Measurements from ENCODE around the gene CPPED1.
"Not testable (repeated sequence)": the region's sequence is repeated elsewhere in the genome, so short reads cannot be mapped to it uniquely, and the experiment has no call there.

The CPPED1 gene, protein sequence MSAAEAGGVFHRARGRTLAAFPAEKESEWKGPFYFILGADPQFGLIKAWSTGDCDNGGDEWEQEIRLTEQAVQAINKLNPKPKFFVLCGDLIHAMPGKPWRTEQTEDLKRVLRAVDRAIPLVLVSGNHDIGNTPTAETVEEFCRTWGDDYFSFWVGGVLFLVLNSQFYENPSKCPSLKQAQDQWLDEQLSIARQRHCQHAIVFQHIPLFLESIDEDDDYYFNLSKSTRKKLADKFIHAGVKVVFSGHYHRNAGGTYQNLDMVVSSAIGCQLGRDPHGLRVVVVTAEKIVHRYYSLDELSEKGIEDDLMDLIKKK

GRCh38 chr16:12803203-12804093 is at the start of gene CPPED1:
CPPED1 (minus strand) TSS chr16:12803887; CDS start chr16:12803776, 111 bp downstream.
- Mint-ChIP-seq H3K4me1 (ENCODE audit: low read depth) (peaks cover 36% of the 10 kb centered on the region), H3K9me3 (no peaks in the 10 kb centered on the region), H3K4me3 (peak within 1 kb of the TSS; percentile 94), H3K27me3 (peaks cover 5% of the 10 kb centered on the region), H3K36me3 (ENCODE audit: low read depth) (peaks cover 9% of the 10 kb centered on the region), H3K27ac (peak within 1 kb of the TSS; percentile 91)
- peak; percentile 98 for DNase-seq

- DNase-seq: no peak
- H3K36me3 Mint-ChIP-seq (ENCODE audit: low read depth): no peaks in the 10 kb centered on the region
- no peak overlapping the region for H3K27ac Mint-ChIP-seq
- H3K4me1 Mint-ChIP-seq (ENCODE audit: low read depth): no peaks in the 10 kb centered on the region
- H3K27me3 Mint-ChIP-seq: peaks cover 20% of the 10 kb centered on the region
- no peaks in the 10 kb centered on the region for H3K9me3 Mint-ChIP-seq
- no peak overlapping the region for H3K4me3 Mint-ChIP-seq
Observed at GRCh38 chr16:12850186-12850585, 46.5 kb upstream of the CPPED1 start.

DNA sequence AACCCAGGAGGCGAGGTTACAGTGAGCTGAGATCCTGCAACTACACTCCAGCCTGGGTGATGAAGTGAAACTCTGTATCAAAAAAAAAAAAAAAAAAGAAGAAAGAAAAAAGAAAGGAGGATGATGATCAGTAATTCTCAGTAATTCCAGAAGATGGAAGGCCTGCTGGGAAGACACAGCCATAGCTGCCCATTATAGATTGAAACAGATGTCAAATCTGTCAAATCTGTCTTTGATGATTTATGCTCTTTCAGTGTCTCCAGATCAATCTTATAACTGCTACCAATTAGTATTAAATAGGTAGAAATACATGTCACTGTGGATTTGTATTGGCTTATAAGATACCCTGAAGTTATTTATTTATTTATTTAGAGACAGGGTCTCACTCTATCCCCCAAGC is 42.9 kb upstream of the CPPED1 start:
- H3K27ac Mint-ChIP-seq: no peak overlapping the region
- H3K36me3 Mint-ChIP-seq (ENCODE audit: low read depth): no peaks in the 10 kb centered on the region
- no peaks in the 10 kb centered on the region for H3K9me3 Mint-ChIP-seq
- no peak overlapping the region for H3K4me3 Mint-ChIP-seq
- H3K4me1 Mint-ChIP-seq (ENCODE audit: low read depth): no peaks in the 10 kb centered on the region
- peaks cover 26% of the 10 kb centered on the region for H3K27me3 Mint-ChIP-seq
- no peak for DNase-seq

DNA sequence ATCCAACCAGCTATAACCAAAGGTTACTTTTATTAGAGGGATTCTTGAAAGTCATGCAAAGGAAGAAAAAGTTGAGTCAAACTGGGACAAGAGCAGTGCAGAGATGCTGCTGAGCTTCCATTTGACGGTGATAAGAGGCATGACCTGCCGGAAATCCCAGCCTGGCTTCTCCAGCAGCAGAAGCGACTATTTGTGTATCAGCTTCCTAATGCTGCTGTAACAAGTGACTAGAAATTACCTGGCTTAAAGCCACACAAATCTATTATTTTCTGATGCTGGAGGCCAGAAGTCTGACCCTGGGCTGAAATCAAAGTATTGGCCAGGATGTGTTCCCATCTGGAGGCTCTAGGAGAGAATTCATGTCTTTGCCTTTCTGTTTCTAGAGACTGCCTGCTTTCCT is 41.6 kb upstream of the CPPED1 start:
- Mint-ChIP-seq H3K9me3 (no peaks in the 10 kb centered on the region), H3K27ac (no peak overlapping the region), H3K36me3 (ENCODE audit: low read depth) (no peaks in the 10 kb centered on the region), H3K4me1 (ENCODE audit: low read depth) (no peaks in the 10 kb centered on the region), H3K4me3 (no peak overlapping the region), H3K27me3 (peaks cover 23% of the 10 kb centered on the region)
- no peak for DNase-seq

GRCh38 chr16:12837756-12838155 is 34.1 kb upstream of the CPPED1 start:
- Mint-ChIP-seq H3K27ac (no peak overlapping the region), H3K4me3 (no peak overlapping the region), H3K27me3 (peaks cover 35% of the 10 kb centered on the region)

DNA sequence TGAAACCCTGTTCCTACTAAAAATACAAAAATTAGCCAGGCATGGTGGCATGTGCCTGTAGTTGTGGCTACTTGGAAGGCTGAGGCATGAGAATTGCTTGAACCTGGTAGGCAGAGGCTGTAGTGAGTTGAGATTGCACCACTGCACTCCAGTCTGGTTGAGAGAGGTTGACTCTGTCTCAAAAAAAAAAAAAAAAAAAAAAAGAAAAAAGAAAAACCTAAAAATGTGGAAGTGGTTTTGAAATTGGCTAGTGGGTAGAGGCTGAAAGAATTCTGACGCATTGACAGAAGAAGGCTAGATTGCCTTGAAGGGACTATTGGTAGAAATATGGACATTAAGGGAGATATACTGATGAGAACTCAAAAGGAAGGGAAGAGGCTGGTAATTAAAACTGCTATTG is 33.6 kb upstream of the CPPED1 start:
- peaks cover 2% of the 10 kb centered on the region for H3K4me1 Mint-ChIP-seq (ENCODE audit: low read depth)
- H3K36me3 Mint-ChIP-seq (ENCODE audit: low read depth): no peaks in the 10 kb centered on the region
- H3K27ac Mint-ChIP-seq: no peak overlapping the region
- no peak for DNase-seq
- H3K27me3 Mint-ChIP-seq: peaks cover 38% of the 10 kb centered on the region
- peaks cover 2% of the 10 kb centered on the region for H3K9me3 Mint-ChIP-seq
- no peak overlapping the region for H3K4me3 Mint-ChIP-seq

More at GRCh38 chr16:12837756-12838155, 34.1 kb upstream of the CPPED1 start:
- no peaks in the 10 kb centered on the region for H3K36me3 Mint-ChIP-seq (ENCODE audit: low read depth)
- H3K4me1 Mint-ChIP-seq (ENCODE audit: low read depth): peaks cover 2% of the 10 kb centered on the region
- DNase-seq: no peak
- peaks cover 2% of the 10 kb centered on the region for H3K9me3 Mint-ChIP-seq

DNA sequence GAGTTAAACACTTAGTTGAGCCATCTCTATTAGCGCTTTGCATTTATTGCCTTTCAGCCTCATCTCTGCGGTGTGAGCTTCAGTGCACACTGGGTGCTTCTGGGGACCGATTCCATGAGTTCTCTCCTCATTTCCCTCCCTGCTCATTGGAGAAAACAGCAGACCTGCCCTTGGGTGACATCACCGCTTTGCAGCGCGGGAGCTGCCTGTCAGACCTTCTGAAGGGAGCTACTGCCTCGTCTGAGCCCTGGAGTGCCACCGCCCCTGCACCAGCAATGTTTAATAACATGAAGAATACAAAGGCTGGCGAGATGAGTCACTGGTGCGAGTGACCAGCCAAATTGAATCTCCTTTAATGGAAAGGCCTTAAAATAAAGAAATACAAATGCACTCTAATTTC is 30.2 kb upstream of the CPPED1 start:
- DNase-seq: no peak
- H3K4me1 Mint-ChIP-seq (ENCODE audit: low read depth): peaks cover 2% of the 10 kb centered on the region
- no peak overlapping the region for H3K4me3 Mint-ChIP-seq
- peaks cover 43% of the 10 kb centered on the region for H3K27me3 Mint-ChIP-seq
- H3K27ac Mint-ChIP-seq: no peak overlapping the region
- H3K36me3 Mint-ChIP-seq (ENCODE audit: low read depth): no peaks in the 10 kb centered on the region
- H3K9me3 Mint-ChIP-seq: peaks cover 2% of the 10 kb centered on the region

- Mint-ChIP-seq H3K4me1 (ENCODE audit: low read depth) (peaks cover 7% of the 10 kb centered on the region), H3K4me3 (no peak overlapping the region), H3K27ac (no peak overlapping the region), H3K9me3 (no peaks in the 10 kb centered on the region), H3K36me3 (ENCODE audit: low read depth) (no peaks in the 10 kb centered on the region), H3K27me3 (peaks cover 41% of the 10 kb centered on the region)
- no peak for DNase-seq
Observed at GRCh38 chr16:12829096-12829888, 25.6 kb upstream of the CPPED1 start.

DNA sequence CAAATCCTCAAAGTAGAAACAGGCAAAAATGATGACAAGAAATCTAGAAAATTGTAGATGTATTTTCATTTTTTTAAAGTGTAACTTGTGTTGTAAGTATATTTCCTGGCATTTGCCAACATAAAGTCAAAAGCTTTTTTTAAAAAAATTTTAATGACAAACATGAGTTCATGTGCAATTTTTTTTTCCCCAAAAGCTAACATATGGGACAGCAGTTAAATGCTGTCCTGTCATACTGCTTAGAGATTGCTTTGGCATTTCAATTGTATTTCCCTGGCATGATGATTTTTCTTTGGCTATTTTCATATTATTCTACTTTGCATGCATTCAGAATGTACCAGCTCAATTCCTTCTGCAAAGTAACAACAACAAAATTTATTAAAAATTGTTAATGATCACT is 24.5 kb upstream of the CPPED1 start:
- Mint-ChIP-seq H3K4me3 (no peak overlapping the region), H3K4me1 (ENCODE audit: low read depth) (peaks cover 7% of the 10 kb centered on the region), H3K27ac (no peak overlapping the region), H3K36me3 (ENCODE audit: low read depth) (no peaks in the 10 kb centered on the region), H3K27me3 (peaks cover 33% of the 10 kb centered on the region), H3K9me3 (no peaks in the 10 kb centered on the region)
- no peak for DNase-seq

DNA sequence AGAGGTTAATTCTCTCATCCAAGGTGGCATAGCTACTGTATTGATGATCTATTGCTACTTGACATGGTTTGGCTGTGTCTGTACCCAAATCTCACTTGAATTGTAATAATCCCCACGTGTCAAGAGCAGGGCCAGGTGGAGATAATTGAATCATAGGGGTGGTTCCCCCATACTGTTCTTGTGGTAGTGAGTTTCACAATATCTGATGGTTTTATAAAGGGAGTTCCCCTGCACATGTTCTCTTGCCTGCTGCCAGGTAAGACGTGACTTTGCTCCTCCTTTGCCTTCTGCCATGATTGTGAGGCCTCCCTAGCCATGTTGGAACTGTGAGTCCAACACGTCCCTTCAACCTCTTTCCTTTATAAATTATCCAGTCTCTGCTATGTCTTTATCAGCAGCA is 22.9 kb upstream of the CPPED1 start:
- no peak overlapping the region for H3K4me3 Mint-ChIP-seq
- no peaks in the 10 kb centered on the region for H3K36me3 Mint-ChIP-seq (ENCODE audit: low read depth)
- H3K27me3 Mint-ChIP-seq: peaks cover 26% of the 10 kb centered on the region
- H3K4me1 Mint-ChIP-seq (ENCODE audit: low read depth): peaks cover 7% of the 10 kb centered on the region
- no peak overlapping the region for H3K27ac Mint-ChIP-seq
- no peaks in the 10 kb centered on the region for H3K9me3 Mint-ChIP-seq
- DNase-seq: no peak

DNA sequence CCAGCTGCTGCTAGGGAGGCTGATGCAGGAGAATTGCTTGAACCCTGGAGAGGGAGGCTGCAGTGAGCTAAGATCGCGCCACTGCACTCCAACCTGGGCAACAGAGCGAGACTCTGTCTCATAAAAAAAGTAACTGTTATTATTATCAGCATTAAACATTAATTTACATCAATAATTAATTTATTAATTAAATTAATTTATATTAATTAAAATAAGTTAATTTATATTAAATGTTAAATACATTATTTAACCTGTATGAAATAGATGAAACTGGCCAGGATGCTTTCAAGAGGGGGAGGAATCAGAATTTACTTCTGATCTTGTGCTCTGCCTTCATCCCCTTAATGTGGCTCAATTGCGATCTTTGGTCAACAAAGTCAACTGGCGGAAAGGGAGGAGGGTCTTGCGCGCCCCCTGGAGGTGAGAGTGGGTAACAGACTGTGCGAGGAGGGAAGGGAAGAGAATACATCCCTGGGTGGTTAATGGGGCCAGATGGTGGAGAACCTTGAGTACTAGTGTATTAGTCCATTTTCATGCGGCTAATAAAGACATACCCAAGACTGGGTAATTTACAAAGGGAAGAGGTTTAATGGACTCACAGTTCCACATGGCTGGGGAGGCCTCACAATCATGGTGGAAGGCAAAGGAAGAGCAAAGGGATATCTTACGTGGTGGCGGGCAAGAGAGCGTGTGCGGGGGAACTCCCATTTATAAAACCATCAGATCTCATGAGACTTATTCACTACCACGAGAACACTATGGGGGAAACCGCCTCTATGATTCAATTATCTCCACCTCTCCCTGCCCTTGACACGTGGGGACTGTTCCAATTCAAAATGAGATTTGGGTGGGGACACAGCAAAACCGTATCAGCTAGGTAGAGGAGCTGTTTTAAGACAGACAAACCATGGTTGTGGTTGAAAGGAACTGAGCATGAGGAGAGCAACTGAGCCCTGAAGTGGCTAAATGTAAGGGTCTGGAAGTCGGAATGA is 15.7 kb upstream of the CPPED1 start:
- H3K9me3 Mint-ChIP-seq: no peaks in the 10 kb centered on the region
- H3K27ac Mint-ChIP-seq: no peak overlapping the region
- no peak overlapping the region for H3K4me3 Mint-ChIP-seq
- H3K36me3 Mint-ChIP-seq (ENCODE audit: low read depth): no peaks in the 10 kb centered on the region
- DNase-seq: peak; percentile 89
- H3K4me1 Mint-ChIP-seq (ENCODE audit: low read depth): peaks cover 6% of the 10 kb centered on the region
- H3K27me3 Mint-ChIP-seq: no peaks in the 10 kb centered on the region

DNA sequence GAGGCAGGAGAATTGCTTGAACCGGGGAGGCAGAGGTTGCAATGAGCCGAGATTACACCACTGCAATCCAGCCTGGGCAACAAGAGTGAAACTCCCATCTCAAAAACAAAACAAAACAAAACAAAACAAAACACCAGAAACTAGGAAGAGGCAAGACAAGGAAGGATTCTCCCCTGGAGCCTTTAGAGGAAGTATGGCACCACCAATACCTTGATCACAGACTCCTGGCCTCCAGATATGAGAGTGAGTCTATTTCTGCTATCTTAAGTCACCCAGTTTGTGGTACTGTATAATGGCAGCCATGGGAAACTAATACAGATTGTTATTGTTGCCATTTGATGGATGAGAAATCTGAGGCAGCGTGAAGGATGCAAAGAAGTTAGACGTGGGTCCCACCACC is 14.6 kb upstream of the CPPED1 start:
- Mint-ChIP-seq H3K27ac (no peak overlapping the region), H3K9me3 (no peaks in the 10 kb centered on the region), H3K4me3 (no peak overlapping the region), H3K27me3 (peaks cover 2% of the 10 kb centered on the region), H3K36me3 (ENCODE audit: low read depth) (no peaks in the 10 kb centered on the region), H3K4me1 (ENCODE audit: low read depth) (peaks cover 6% of the 10 kb centered on the region)
- no peak for DNase-seq

DNA sequence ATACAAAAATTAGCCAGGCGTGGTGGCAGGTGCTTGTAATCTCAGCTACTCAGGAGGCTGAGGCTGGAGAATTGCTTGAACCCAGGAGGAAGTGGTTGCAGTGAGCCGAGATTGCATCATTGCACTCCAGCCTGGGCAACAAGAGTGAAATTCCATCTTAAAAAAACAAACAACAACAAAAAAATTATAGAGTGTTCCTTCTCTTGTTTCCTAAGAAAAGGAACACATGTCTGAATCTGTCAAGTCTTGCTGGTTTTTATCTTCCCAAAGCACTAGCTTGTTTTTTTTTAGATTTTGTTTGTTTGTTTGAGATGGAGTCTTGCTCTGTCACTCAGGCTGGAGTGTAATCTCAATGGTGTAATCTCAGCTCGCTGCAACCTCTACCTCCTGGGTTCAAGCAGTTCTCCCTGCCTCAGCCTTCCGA is 13.1 kb upstream of the CPPED1 start:
- H3K27me3 Mint-ChIP-seq; H3K27ac Mint-ChIP-seq; H3K4me1 Mint-ChIP-seq (ENCODE audit: low read depth); H3K9me3 Mint-ChIP-seq; H3K36me3 Mint-ChIP-seq (ENCODE audit: low read depth); H3K4me3 Mint-ChIP-seq; DNase-seq: not testable (repeated sequence)
